Panc1 (cell line): ENCODE data around the gene ADD1.

ENCODE experiments used
- TF ChIP-seq, protein P1 (sequence below): fragments of 450-650 bp; IDR thresholded peaks from 2 replicates; pipeline ENCODE4 v1.5.1; 2017; ENCODE audit warnings: mild to moderate bottlenecking
- TF ChIP-seq, protein P2 (sequence below), 2 experiments: IDR thresholded peaks; 2 replicates each; pipeline ENCODE4 v1.6.1; 2011 to 2012; ENCODE audit warnings: low read depth in 2 of 2, control low read depth in 1 of 2, low read length in 1 of 2, mild to moderate bottlenecking in 1 of 2, moderate library complexity in 1 of 2; ENCODE audit not compliant: insufficient read depth in 1 of 2

DNA sequence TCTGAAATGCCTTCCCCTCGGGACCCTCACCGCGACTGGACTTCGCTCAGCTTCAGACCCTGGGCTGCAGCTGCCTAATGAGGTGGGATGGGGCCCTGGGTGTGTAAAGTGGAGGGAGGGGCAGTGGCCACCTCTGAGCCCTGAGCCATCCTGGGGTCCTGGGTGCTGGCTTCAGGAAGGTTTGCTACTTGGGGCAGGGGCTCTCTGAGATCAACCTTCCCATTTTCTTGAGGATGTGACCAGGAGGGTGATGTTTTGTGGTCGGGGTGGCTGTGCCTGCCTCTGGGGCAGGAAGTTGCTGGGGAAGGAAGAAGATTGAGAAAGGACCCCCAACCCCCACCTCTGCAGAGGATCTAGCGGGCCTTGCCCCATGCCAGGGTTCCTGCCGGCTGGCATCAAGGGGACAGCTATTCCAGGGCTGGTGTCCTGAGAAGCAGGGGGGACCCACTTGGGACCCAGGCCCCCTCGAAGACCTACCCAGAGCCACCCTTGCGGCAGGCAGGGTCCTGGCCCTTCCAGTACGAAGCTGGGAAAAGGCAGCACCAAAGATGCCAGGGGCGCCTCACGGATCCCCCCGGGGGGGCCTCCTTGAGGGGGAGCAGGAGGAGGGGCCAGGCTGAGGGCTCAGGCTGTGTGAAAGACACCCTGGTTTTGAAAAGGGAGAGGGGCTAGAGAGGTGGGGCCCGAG is 44.3 kb upstream of the ADD1 start:
- TF ChIP-seq, protein P1, sequence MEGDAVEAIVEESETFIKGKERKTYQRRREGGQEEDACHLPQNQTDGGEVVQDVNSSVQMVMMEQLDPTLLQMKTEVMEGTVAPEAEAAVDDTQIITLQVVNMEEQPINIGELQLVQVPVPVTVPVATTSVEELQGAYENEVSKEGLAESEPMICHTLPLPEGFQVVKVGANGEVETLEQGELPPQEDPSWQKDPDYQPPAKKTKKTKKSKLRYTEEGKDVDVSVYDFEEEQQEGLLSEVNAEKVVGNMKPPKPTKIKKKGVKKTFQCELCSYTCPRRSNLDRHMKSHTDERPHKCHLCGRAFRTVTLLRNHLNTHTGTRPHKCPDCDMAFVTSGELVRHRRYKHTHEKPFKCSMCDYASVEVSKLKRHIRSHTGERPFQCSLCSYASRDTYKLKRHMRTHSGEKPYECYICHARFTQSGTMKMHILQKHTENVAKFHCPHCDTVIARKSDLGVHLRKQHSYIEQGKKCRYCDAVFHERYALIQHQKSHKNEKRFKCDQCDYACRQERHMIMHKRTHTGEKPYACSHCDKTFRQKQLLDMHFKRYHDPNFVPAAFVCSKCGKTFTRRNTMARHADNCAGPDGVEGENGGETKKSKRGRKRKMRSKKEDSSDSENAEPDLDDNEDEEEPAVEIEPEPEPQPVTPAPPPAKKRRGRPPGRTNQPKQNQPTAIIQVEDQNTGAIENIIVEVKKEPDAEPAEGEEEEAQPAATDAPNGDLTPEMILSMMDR: no peak
- TF ChIP-seq, protein P2, sequence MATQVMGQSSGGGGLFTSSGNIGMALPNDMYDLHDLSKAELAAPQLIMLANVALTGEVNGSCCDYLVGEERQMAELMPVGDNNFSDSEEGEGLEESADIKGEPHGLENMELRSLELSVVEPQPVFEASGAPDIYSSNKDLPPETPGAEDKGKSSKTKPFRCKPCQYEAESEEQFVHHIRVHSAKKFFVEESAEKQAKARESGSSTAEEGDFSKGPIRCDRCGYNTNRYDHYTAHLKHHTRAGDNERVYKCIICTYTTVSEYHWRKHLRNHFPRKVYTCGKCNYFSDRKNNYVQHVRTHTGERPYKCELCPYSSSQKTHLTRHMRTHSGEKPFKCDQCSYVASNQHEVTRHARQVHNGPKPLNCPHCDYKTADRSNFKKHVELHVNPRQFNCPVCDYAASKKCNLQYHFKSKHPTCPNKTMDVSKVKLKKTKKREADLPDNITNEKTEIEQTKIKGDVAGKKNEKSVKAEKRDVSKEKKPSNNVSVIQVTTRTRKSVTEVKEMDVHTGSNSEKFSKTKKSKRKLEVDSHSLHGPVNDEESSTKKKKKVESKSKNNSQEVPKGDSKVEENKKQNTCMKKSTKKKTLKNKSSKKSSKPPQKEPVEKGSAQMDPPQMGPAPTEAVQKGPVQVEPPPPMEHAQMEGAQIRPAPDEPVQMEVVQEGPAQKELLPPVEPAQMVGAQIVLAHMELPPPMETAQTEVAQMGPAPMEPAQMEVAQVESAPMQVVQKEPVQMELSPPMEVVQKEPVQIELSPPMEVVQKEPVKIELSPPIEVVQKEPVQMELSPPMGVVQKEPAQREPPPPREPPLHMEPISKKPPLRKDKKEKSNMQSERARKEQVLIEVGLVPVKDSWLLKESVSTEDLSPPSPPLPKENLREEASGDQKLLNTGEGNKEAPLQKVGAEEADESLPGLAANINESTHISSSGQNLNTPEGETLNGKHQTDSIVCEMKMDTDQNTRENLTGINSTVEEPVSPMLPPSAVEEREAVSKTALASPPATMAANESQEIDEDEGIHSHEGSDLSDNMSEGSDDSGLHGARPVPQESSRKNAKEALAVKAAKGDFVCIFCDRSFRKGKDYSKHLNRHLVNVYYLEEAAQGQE (IDR thresholded peaks at IDR 0.05; ENCODE audit: insufficient read depth in 1 of 2, low read depth in 2 of 2, low read length in 1 of 2): no peak
